ENCODE measurements around the gene ZPR1.
A peak's percentile ranks its signal among the peaks of the same experiment; 100 is the strongest.
"Not testable (repeated sequence)": the region's sequence is repeated elsewhere in the genome, so short reads cannot be mapped to it uniquely, and the experiment has no call there.

Gene ZPR1, protein sequence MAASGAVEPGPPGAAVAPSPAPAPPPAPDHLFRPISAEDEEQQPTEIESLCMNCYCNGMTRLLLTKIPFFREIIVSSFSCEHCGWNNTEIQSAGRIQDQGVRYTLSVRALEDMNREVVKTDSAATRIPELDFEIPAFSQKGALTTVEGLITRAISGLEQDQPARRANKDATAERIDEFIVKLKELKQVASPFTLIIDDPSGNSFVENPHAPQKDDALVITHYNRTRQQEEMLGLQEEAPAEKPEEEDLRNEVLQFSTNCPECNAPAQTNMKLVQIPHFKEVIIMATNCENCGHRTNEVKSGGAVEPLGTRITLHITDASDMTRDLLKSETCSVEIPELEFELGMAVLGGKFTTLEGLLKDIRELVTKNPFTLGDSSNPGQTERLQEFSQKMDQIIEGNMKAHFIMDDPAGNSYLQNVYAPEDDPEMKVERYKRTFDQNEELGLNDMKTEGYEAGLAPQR

DNA sequence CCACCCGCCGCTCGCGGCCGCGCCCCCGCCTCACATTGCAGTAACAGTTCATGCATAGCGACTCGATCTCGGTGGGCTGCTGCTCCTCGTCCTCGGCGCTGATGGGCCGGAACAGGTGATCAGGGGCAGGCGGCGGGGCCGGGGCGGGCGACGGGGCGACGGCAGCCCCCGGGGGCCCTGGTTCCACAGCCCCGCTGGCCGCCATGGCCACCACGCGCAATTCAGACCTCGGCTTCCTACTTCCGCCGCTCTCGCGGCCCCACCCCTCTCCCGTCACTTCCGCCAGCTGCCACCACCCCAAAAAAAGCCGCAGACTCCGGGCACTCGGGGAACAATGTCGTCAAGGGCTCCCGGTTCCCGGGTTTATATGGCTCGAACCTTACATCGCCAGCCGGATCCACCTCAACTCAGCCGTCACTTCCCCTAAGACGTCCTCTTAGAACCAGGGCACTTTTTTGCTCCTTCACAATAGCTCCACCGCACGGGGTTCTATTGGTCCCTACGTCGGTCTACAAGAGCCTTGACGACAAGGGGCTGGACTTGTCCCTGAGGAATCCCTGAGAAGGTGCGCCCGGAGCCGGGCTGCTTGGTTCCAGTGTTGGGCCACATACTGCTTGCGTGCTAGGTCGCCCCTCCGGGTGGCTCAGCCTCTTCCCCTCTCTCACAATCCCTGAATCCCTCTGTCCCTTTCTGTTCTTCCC is at the start of gene ZPR1:
Gene ZPR1, minus strand, starts transcription at position 238 of the 701 bp plus-strand sequence. Its CDS starts 33 bp downstream, at position 205.
- DNase-seq = peak; percentile 92

DNA sequence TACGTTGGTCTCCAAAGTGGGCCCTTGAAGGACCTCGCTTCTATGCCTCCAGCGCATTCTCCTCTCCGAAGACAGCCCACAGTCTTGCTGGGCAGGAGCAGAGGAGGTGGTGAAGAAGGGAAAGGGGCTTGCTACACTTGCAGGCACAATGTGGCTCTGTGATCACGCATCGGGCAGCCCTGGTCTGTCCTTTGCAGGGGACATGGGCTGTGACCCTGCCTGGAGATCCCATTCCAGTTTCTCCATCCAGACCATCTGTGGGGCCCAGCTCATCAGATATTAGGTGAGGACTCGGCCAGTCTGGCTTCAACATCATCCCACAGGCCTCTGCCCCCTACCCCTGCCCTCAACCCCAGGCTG is 48.8 kb upstream of the ZPR1 start:
- no peak for DNase-seq

DNA sequence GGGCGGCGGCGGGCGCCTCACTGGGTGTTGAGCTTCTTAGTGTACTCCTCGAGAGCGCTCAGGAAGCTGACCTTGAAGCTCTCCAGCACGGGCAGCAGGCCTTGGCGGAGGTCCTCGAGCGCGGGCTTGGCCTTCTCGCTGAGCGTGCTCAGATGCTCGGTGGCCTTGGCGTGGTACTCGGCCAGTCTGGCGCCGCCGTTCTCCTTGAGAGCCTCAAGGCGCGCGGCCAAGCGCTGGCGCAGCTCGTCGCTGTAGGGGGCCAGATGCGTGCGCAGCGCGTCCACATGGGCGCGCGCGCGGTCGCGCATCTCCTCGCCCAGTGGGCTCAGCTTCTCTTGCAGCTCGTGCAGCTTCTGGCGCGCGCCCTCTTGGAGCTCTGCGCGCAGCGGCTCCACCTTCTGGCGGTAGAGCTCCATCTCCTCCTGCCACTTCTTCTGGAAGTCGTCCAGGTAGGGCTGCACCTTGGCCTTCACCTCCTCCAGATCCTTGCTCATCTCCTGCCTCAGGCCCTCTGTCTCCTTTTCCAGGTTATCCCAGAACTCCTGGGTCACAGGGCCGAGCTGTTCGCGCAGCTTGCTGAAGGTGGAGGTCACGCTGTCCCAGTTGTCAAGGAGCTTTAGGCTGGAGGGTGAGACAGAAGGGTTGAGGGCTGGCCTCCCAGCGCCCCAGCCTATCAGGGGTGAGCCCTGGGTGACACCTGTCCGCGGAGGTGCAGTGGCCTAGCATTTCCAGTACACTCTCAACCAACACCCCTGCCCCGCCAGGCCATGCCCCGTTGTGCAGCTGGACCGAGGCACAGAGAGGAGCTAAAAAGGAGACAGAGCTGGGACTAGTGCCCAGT is 48.2 kb upstream of the ZPR1 start:
- peak; percentile 87 for DNase-seq

DNA sequence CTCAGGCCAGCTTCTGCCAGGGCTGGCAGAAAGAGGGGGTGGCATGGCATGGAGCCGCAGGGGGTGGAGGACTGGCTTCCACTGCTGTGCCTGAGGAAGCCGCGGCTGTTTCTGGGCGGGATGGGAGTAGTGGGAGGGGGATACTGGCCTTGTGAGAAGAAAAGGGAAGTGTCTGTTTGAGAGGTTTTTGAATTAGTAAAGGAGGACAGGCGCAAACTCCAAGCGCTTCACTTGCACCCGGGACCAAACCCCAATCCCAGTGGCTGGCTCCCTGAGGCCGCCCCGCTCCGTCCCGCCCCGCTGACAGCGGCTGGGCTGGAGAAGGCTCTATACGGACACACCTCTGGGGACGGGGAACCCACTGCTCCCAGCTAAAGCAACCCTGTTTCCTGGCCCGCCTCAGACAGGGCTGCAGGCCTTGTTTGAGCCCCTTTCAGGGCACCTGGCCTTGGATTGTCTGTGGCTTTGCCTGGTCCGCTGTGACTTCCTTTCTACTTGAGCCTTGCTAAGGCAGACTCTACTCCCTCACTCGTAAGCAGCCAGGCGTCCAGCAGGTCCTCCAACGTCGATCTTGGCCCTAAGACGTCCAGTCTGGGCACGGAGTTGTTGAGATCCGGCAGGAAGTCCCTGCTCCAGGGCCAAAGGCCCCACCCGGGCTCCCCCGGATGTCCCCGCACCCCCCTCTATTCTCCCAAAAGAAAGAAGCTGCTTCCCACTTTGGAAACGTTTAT is 47.4 kb upstream of the ZPR1 start:
- DNase-seq = no peak

DNA sequence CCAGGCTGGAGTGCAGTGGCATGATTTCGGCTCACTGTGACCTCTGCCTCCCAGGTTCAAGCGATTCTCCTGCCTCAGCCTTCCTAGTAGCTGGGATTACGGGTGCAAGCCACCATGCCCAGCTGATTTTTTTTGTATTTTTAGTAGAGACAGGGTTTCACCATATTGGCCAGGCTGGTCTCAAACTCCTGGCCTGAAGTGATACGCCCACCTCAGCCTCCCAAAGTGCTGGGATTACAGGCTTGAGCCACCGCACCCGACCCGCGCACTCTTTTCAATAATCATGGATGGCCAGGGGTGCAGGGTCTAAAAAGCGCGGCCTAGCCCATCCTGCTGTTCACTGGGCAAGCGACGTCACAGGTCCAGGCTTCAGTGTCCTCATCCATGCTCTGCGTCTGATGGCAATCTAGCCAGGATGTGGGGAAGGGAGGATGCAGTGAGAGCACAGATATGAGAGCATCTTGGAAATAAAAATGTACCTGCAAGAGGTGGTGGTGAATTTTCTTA is 46.8 kb upstream of the ZPR1 start:
- not testable (repeated sequence) for DNase-seq

DNA sequence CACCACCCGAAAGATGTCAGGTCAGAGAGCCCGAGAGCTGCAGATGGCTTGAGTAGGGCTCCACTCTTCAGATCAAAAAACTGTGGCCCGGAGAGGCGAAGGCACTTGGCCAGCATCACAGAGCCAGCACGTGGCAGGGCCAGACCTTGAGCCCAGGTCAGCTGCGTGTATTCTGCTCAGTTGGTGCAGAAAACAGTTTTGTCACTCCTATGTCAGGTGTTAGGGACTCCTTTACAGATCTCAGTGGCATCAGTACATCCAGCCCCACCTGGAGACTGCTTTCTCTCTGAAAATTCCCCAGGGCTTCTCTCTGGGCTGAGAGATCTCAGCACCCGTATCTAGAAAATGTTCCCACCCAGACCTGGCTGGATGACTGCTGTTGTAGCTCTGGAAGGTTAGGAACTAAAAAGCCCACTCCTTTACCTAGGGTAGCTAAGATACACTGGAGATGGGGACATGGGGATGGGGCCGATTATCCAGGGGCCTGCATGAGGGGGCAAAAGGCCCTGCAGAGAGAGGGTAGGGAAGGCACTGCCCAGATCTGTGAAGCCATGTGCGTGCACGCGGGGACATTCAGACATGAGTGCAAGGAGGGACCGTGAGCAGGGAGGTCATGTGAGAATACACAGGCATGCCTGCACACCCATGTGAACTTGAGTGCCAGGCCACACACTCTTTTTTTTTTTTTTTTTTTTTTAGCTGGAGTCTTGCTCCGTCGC is 46.2 kb upstream of the ZPR1 start:
- no peak for DNase-seq

DNA sequence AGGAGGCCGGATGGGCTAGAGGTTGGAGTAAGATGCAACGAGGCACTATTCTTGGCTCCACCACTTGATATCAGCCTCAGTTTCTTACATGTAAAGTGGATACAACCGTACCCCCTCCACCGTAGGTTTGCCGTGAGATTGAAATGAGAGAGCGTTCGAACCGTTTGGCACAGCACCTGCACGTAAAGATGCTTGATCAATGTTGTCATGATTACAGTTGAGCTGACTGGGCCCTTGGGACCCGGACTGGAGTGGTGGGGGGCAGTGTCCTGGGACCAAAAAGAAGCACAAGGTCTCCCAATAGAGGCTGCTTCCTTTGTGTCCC is 45.6 kb upstream of the ZPR1 start:
- DNase-seq = no peak

DNA sequence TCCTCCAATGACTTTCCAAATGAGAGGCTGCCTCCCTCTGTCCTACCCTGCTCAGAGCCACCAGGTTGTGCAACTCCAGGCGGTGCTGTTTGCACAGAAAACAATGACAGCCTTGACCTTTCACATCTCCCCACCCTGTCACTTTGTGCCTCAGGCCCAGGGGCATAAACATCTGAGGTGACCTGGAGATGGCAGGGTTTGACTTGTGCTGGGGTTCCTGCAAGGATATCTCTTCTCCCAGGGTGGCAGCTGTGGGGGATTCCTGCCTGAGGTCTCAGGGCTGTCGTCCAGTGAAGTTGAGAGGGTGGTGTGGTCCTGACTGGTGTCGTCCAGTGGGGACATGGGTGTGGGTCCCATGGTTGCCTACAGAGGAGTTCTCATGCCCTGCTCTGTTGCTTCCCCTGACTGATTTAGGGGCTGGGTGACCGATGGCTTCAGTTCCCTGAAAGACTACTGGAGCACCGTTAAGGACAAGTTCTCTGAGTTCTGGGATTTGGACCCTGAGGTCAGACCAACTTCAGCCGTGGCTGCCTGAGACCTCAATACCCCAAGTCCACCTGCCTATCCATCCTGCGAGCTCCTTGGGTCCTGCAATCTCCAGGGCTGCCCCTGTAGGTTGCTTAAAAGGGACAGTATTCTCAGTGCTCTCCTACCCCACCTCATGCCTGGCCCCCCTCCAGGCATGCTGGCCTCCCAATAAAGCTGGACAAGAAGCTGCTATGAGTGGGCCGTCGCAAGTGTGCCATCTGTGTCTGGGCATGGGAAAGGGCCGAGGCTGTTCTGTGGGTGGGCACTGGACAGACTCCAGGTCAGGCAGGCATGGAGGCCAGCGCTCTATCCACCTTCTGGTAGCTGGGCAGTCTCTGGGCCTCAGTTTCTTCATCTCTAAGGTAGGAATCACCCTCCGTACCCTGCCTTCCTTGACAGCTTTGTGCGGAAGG is 44.8 kb upstream of the ZPR1 start:
- no peak for DNase-seq

DNA sequence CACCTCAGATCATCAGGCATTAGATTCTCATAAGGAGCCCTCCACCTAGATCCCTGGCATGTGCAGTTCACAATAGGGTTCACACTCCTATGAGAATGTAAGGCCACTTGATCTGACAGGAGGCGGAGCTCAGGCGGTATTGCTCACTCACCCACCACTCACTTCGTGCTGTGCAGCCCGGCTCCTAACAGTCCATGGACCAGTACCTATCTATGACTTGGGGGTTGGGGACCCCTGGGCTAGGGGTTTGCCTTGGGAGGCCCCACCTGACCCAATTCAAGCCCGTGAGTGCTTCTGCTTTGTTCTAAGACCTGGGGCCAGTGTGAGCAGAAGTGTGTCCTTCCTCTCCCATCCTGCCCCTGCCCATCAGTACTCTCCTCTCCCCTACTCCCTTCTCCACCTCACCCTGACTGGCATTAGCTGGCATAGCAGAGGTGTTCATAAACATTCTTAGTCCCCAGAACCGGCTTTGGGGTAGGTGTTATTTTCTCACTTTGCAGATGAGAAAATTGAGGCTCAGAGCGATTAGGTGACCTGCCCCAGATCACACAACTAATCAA is 44.0 kb upstream of the ZPR1 start:
- no peak for DNase-seq

DNA sequence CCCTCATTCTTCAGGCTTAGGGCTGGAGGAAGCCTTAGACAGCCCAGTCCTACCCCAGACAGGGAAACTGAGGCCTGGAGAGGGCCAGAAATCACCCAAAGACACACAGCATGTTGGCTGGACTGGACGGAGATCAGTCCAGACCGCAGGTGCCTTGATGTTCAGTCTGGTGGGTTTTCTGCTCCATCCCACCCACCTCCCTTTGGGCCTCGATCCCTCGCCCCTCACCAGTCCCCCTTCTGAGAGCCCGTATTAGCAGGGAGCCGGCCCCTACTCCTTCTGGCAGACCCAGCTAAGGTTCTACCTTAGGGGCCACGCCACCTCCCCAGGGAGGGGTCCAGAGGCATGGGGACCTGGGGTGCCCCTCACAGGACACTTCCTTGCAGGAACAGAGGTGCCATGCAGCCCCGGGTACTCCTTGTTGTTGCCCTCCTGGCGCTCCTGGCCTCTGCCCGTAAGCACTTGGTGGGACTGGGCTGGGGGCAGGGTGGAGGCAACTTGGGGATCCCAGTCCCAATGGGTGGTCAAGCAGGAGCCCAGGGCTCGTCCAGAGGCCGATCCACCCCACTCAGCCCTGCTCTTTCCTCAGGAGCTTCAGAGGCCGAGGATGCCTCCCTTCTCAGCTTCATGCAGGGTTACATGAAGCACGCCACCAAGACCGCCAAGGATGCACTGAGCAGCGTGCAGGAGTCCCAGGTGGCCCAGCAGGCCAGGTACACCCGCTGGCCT is 42.5 kb upstream of the ZPR1 start:
- DNase-seq = no peak

DNA sequence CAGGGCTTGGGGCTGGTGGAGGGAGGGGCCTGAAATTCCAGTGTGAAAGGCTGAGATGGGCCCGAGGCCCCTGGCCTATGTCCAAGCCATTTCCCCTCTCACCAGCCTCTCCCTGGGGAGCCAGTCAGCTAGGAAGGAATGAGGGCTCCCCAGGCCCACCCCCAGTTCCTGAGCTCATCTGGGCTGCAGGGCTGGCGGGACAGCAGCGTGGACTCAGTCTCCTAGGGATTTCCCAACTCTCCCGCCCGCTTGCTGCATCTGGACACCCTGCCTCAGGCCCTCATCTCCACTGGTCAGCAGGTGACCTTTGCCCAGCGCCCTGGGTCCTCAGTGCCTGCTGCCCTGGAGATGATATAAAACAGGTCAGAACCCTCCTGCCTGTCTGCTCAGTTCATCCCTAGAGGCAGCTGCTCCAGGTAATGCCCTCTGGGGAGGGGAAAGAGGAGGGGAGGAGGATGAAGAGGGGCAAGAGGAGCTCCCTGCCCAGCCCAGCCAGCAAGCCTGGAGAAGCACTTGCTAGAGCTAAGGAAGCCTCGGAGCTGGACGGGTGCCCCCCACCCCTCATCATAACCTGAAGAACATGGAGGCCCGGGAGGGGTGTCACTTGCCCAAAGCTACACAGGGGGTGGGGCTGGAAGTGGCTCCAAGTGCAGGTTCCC is 41.8 kb upstream of the ZPR1 start, which contains the start of gene APOC3:
Gene APOC3, plus strand, starts transcription at position 383 of the 659 bp plus-strand sequence. CDS start 676 bp downstream, outside the sequence.
- DNase-seq = no peak

DNA sequence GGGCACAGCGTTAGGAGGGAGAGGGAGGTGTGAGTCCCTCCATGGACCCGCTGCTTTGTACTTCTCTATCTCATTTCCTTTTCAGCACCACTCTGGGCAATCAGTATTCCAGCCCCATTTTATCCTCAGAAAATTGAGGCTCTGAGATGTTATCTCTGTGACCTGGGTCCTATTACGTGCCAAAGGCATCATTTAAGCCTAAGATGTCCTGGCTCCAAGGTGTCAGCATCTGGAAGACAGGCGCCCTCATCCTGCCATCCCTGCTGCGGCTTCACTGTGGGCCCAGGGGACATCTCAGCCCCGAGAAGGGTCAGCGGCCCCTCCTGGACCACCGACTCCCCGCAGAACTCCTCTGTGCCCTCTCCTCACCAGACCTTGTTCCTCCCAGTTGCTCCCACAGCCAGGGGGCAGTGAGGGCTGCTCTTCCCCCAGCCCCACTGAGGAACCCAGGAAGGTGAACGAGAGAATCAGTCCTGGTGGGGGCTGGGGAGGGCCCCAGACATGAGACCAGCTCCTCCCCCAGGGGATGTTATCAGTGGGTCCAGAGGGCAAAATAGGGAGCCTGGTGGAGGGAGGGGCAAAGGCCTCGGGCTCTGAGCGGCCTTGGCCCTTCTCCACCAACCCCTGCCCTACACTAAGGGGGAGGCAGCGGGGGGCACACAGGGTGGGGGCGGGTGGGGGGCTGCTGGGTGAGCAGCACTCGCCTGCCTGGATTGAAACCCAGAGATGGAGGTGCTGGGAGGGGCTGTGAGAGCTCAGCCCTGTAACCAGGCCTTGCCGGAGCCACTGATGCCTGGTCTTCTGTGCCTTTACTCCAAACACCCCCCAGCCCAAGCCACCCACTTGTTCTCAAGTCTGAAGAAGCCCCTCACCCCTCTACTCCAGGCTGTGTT is 41.1 kb upstream of the ZPR1 start:
- no peak for DNase-seq

DNA sequence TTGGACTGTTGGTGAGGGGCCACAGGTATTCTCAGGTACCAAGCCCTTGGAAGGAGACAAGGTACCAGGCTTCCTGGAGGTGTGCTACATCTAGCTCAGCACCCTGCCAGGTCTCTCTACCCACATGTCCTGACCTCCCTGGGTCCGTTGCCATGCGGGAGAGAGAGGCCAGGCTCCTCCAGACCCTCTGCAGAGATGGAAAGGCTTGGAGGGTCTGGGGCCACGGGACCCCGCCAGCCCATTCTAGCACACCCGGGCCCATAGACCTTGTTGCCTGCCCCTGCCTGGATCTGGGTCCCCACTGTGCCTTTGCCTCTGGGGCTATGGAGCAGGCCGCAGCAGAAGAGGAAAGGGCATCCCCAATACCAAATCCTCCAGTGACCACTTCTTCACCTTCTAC is 39.6 kb upstream of the ZPR1 start:
- no peak for DNase-seq

DNA sequence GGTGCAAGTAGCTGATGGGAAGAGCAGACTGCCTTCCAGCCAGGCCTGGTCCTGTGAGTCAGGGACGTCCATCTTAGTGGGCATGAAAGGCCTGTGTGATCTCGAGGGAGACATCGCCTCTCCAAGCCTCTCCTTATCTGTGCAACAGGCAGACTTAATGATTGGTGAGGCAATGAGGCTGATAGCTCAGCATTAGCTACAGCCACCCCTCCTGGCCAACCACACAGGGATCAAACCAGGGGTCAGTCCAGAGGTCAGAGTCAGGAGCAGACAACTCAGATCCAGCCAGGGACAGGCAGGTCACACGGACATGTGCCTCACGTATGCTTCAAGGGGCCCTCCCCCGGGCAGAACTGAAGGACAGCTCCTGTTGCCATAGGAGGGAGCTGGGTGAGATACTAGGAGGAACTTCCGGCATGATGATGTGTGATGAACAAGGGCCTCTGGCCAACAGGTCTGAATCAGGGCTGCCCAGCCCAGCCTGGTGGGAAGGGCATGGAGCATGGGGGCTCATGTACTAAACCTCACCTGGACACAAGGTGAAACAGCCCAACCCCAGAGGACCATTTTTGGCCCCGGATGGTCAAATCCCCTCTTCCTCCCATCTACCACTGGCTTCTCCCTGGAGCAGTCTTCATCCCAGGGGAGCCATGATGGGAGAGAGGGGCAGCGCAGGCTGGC is 39.1 kb upstream of the ZPR1 start:
- no peak for DNase-seq

DNA sequence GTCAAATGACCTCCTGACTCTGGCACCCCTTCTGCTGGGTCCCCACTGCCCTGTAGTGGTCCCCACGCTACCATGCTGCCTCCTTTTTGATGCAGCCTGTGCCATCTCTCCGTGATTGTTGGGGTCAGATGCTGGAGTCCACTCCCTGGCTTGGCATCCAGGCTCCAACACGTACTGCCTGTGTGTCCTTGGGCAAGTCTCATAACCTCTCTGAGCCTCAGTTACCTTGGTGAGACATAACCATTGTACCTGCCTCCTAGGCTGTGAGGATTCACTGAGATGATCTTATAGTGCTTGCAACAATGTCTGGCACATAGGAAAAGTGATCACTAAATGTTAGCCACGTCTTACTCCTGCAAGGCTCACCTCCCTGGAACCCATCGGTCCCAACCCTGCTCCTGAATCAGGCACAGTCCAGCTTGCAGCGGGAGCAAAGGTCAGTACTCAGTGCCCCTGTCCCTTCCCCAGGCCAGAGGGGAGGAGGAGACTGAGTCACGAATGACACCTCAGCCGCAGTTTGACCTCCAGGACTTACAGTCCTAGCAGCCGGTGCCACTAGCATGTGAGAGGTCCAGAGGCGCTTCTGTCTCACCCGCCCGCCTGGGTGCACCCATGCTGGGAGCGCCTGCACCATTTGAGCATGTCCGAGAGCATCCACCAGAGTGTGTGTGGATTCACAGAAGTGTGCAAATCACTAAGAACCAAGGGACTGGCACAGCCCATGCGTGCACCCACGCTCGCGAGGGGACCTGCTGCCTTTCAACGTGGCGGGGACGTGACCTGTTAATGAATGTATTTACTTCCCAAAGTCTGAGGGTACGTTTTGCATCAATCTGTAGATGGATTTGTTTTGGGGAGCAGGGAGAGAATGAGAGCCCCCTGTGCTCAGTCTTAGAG is 38.3 kb upstream of the ZPR1 start:
- no peak for DNase-seq

DNA sequence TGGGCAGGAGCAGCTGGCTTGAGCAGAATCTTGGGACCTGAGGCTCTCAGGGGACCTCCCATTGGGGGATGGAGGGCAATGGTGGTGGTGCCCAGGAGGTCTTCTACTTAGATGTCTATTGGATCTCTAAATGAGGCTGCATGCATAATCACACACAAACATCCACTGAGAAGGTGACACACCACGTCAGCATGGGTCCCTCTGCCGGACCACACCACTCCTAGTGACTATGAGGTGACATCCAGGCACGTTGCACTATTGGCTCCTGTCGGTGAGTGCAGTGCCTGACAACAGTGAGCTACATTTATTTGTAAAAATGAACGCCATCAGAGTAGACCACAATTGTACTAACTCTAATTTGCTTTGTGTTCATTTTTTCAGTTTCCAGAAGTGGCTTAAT is 37.6 kb upstream of the ZPR1 start:
- no peak for DNase-seq

Data from stimulated activated CD4-positive, alpha-beta T cell treated with anti-CD3 and anti-CD28 coated beads, Interleukin-15, amount 100 ng/mL, for 24 hours (primary cell).